CD4-positive, alpha-beta T cell treated with Interleukin-12 subunit alpha and Interleukin-12 subunit beta, for 1 hour (primary cell): Measurements from ENCODE around the gene MTERF4.

Source experiments
- DNase-seq: peaks from one replicate; pipeline ENCODE4 v3.0.0-alpha.2; 2020

MTERF4 gene

GRCh38 chr2:241102239-241102803 lies at the start of gene MTERF4:
Gene MTERF4 (minus strand): TSS chr2:241102287. CDS start chr2:241102273, 14 bp downstream.
- peak; percentile 90 for DNase-seq

- no peak for DNase-seq
Observed at GRCh38 chr2:241150660-241151530, 48.8 kb upstream of the MTERF4 start.

- DNase-seq: peak; percentile 97
Observed at GRCh38 chr2:241149925-241150659, 48.0 kb upstream of the MTERF4 start, which contains the start of gene PPP1R7. Gene PPP1R7 (plus strand): TSS chr2:241150467. CDS start chr2:241150496, 29 bp downstream.

GRCh38 chr2:241149675-241149924 lies 47.5 kb upstream of the MTERF4 start:
- DNase-seq: no peak

- peak; percentile 94 for DNase-seq
Observed at GRCh38 chr2:241148891-241149674, 47.0 kb upstream of the MTERF4 start, which contains the start of gene PASK. Gene PASK (minus strand): TSS chr2:241149472. CDS start chr2:241143032, 6,440 bp downstream.

- no peak for DNase-seq
Observed at GRCh38 chr2:241148239-241148638, 46.2 kb upstream of the MTERF4 start.

- DNase-seq: no peak
Observed at GRCh38 chr2:241147336-241147735, 45.2 kb upstream of the MTERF4 start.

- no peak for DNase-seq
Observed at GRCh38 chr2:241146286-241146685, 44.2 kb upstream of the MTERF4 start.

GRCh38 chr2:241142593-241142992 lies 40.5 kb upstream of the MTERF4 start:
- DNase-seq: no peak

GRCh38 chr2:241142063-241142462 lies 40.0 kb upstream of the MTERF4 start:
- no peak for DNase-seq

GRCh38 chr2:241141214-241141770 lies 39.2 kb upstream of the MTERF4 start:
- DNase-seq: no peak

- no peak for DNase-seq
Observed at GRCh38 chr2:241140445-241140840, 38.4 kb upstream of the MTERF4 start.

- no peak for DNase-seq
Observed at GRCh38 chr2:241139531-241140444, 37.7 kb upstream of the MTERF4 start.

GRCh38 chr2:241138471-241138870 lies 36.4 kb upstream of the MTERF4 start:
- DNase-seq: no peak

- DNase-seq: no peak
Observed at GRCh38 chr2:241137276-241138190, 35.4 kb upstream of the MTERF4 start.

GRCh38 chr2:241136661-241137260 lies 34.7 kb upstream of the MTERF4 start:
- no peak for DNase-seq

GRCh38 chr2:241136191-241136590 lies 34.1 kb upstream of the MTERF4 start:
- no peak for DNase-seq

- DNase-seq: no peak
Observed at GRCh38 chr2:241135737-241136136, 33.6 kb upstream of the MTERF4 start.

GRCh38 chr2:241134711-241135110 lies 32.6 kb upstream of the MTERF4 start:
- DNase-seq: no peak

GRCh38 chr2:241133436-241133820 lies 31.3 kb upstream of the MTERF4 start:
- DNase-seq: no peak
